ENCODE results near the gene ALG2. TPM values are rescaled to one million over a fixed set of nuclear protein-coding genes. Genes with fewer than 3 reads are reported as not detected.

Gene ALG2
- total RNA-seq, 1 donor from 2014 or later = 39.0 TPM

- H3K27me3 Mint-ChIP-seq = peaks cover 3% of the 10 kb centered on the region
- H3K27ac Mint-ChIP-seq = no peak overlapping the region
- H3K4me1 Mint-ChIP-seq (ENCODE audit: low read depth) = no peaks in the 10 kb centered on the region
- H3K36me3 Mint-ChIP-seq (ENCODE audit: insufficient read depth) = no peaks in the 10 kb centered on the region
- no peaks in the 10 kb centered on the region for H3K9me3 Mint-ChIP-seq (ENCODE audit: low read depth)
- DNase-seq (ENCODE audit: low spot score, unreplicated experiment) = no peak
- no peak overlapping the region for H3K4me3 Mint-ChIP-seq (ENCODE audit: low read depth)
- TF ChIP-seq, protein P1, sequence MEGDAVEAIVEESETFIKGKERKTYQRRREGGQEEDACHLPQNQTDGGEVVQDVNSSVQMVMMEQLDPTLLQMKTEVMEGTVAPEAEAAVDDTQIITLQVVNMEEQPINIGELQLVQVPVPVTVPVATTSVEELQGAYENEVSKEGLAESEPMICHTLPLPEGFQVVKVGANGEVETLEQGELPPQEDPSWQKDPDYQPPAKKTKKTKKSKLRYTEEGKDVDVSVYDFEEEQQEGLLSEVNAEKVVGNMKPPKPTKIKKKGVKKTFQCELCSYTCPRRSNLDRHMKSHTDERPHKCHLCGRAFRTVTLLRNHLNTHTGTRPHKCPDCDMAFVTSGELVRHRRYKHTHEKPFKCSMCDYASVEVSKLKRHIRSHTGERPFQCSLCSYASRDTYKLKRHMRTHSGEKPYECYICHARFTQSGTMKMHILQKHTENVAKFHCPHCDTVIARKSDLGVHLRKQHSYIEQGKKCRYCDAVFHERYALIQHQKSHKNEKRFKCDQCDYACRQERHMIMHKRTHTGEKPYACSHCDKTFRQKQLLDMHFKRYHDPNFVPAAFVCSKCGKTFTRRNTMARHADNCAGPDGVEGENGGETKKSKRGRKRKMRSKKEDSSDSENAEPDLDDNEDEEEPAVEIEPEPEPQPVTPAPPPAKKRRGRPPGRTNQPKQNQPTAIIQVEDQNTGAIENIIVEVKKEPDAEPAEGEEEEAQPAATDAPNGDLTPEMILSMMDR (IDR thresholded peaks at IDR 0.05; ENCODE audit: unreplicated experiment) = no peak
Observed at GRCh38 chr9:99257723-99258389, 36.1 kb upstream of the ALG2 start.

GRCh38 chr9:99255651-99256050 lies 33.9 kb upstream of the ALG2 start:
- peaks cover 3% of the 10 kb centered on the region for H3K27me3 Mint-ChIP-seq
- no peak overlapping the region for H3K27ac Mint-ChIP-seq
- H3K36me3 Mint-ChIP-seq (ENCODE audit: insufficient read depth) = no peaks in the 10 kb centered on the region
- H3K9me3 Mint-ChIP-seq (ENCODE audit: low read depth) = no peaks in the 10 kb centered on the region
- DNase-seq (ENCODE audit: low spot score, unreplicated experiment) = no peak
- TF ChIP-seq, protein P1 (IDR thresholded peaks at IDR 0.05; ENCODE audit: unreplicated experiment) = no peak
- H3K4me3 Mint-ChIP-seq (ENCODE audit: low read depth) = no peak overlapping the region
- no peaks in the 10 kb centered on the region for H3K4me1 Mint-ChIP-seq (ENCODE audit: low read depth)

- Mint-ChIP-seq H3K4me1 (ENCODE audit: low read depth) (no peaks in the 10 kb centered on the region), H3K4me3 (ENCODE audit: low read depth) (no peak overlapping the region), H3K36me3 (ENCODE audit: insufficient read depth) (no peaks in the 10 kb centered on the region), H3K27ac (no peak overlapping the region), H3K9me3 (ENCODE audit: low read depth) (no peaks in the 10 kb centered on the region), H3K27me3 (peaks cover 3% of the 10 kb centered on the region)
- TF ChIP-seq, protein P1 (IDR thresholded peaks at IDR 0.05; ENCODE audit: unreplicated experiment) = no peak
- no peak for DNase-seq (ENCODE audit: low spot score, unreplicated experiment)
Observed at GRCh38 chr9:99253772-99254431, 32.2 kb upstream of the ALG2 start.

DNA sequence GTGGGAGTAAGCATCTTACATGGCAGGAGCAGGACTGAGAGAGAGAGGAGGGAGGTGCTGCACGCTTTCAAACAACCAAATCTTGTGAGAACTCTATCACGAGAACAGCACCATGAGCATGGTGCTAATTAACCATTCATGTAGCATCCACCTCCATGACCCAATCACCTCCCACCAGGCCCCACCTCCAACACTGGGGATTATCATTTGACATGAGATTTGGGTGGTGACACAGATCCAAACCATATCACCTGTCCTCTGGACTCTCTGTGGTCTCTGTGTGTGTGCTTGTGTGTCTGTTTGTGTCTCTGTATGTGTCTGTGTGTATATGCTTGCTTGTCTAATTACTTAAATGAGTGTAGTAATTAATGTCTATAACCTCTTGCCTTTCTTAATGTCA lies 31.4 kb upstream of the ALG2 start:
- Mint-ChIP-seq H3K9me3 (ENCODE audit: low read depth) (no peaks in the 10 kb centered on the region), H3K4me1 (ENCODE audit: low read depth) (no peaks in the 10 kb centered on the region), H3K4me3 (ENCODE audit: low read depth) (no peak overlapping the region), H3K27me3 (no peaks in the 10 kb centered on the region), H3K27ac (no peak overlapping the region), H3K36me3 (ENCODE audit: insufficient read depth) (no peaks in the 10 kb centered on the region)
- no peak for DNase-seq (ENCODE audit: low spot score, unreplicated experiment)
- TF ChIP-seq, protein P1 (IDR thresholded peaks at IDR 0.05; ENCODE audit: unreplicated experiment) = no peak

DNA sequence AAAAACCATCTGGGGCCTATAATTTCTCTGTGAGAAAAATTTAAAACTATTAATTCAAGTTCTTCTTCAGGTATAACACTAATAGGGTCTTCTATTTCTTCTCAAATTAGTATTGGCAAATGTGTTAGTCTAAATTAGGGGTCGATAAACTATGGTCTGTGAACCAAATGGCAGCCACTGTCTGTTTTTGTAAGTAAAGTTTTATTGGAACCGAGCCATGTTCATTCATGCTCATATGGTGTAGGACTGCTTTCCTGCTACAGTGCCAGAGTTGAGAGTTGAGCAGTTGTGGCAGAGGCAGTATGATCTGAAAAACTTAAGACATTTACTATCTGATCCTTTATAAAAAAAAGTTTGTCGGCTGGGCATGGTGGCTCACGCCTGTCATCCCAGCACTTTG lies 29.4 kb upstream of the ALG2 start:
- TF ChIP-seq, protein P1 (IDR thresholded peaks at IDR 0.05; ENCODE audit: unreplicated experiment) = no peak
- Mint-ChIP-seq H3K4me1 (ENCODE audit: low read depth) (no peaks in the 10 kb centered on the region), H3K36me3 (ENCODE audit: insufficient read depth) (no peaks in the 10 kb centered on the region), H3K27me3 (no peaks in the 10 kb centered on the region), H3K9me3 (ENCODE audit: low read depth) (no peaks in the 10 kb centered on the region), H3K4me3 (ENCODE audit: low read depth) (no peak overlapping the region), H3K27ac (no peak overlapping the region)
- DNase-seq (ENCODE audit: low spot score, unreplicated experiment) = no peak
